GM12891 (cell line): ENCODE data around the gene ZNF569.

Experiments
- POLR2A ChIP-seq: IDR thresholded peaks from 2 replicates; pipeline ENCODE4 v1.6.1; 2011; ENCODE audit warnings: low read depth, low read length, control low read depth
- POLR2AphosphoS5 ChIP-seq: IDR thresholded peaks from 2 replicates; pipeline ENCODE4 v1.6.1; 2011; ENCODE audit warnings: low read depth, low read length, control low read depth
- TAF1 ChIP-seq: IDR thresholded peaks from 2 replicates; pipeline ENCODE4 v1.6.1; 2011; ENCODE audit warnings: low read depth, low read length, control low read depth

- TF ChIP-seq POLR2A (no peak), TAF1 (no peak; the same call in 1 of the 2 replicates), POLR2AphosphoS5 (no peak)
Measured at GRCh38 chr19:37467608-37468090, 405 bp upstream of the ZNF569 start.
